ENCODE data around the gene GLUD1.

- TF ChIP-seq GATA3 (IDR thresholded peaks at IDR 0.05; ENCODE audit: low read depth, low read length) = no peak
- no peak for TF ChIP-seq GATA2 (IDR thresholded peaks at IDR 0.05; ENCODE audit: low read depth, low read length)
Observed at GRCh38 chr10:87045434-87045938, 49.2 kb downstream of the GLUD1 start.

Measured in SH-SY5Y (cell line).